Right cardiac atrium (tissue), 5 donors: Measurements from ENCODE around the gene TP73. TPM values are rescaled to one million over a fixed set of nuclear protein-coding genes. Genes with fewer than 3 reads are reported as not detected.
A peak's percentile ranks its signal among the peaks of the same experiment; 100 is the strongest.

Source experiments
- ATAC-seq, 2 donors: fragments of 200-7000 bp; cut with Tn5 transposase; one replicate each; pipeline versions ENCODE4 v1.8.0 to v1.9.1; 2020; ENCODE audit warnings: moderate library complexity in 2 of 2, mild to moderate bottlenecking in 1 of 2
- DNase-seq, 3 donors: peaks; one replicate each; pipeline ENCODE4 v3.0.0-alpha.2; 2020
- H3K27ac ChIP-seq: one replicate; pipeline ENCODE4 v1.5.1; 2013; ENCODE audit warnings: mild to moderate bottlenecking, low read length, control low read depth, moderate library complexity
- H3K27me3 ChIP-seq: one replicate; pipeline ENCODE4 v1.6.1; 2013; ENCODE audit not compliant: control insufficient read depth, insufficient read depth
- H3K4me1 ChIP-seq: one replicate; pipeline ENCODE4 v1.6.1; 2013; ENCODE audit warnings: low read length; ENCODE audit not compliant: control insufficient read depth, insufficient read depth
- H3K4me3 ChIP-seq: one replicate; pipeline ENCODE4 v1.5.1; 2013; ENCODE audit warnings: low read length, control low read depth
- H3K9me3 ChIP-seq: one replicate; pipeline ENCODE4 v1.6.1; 2013; ENCODE audit warnings: low read length; ENCODE audit not compliant: control insufficient read depth
- WGBS: extraction: QIAGEN DNeasy Blood & Tissue Kit; methylation state at CpG from one replicate; pipeline ENCODE4 v1.1.7; 2013; 5-methylcytosine and 5-hydroxymethylcytosine counted together
- intact Hi-C, 4 donors: fragments of 100-400 bp; cut with DNase I; formaldehyde crosslinking; loops; one replicate each; pipeline versions ENCODE4 v1.11.0 to v1.14.0; 2022 to 2023
- polyA plus RNA-seq: library from polyadenylated mRNA; stranded (reverse); fragments of 200-250 nt; gene quantifications from one replicate; pipeline ENCODE4 v1.2.3, GENCODE V29; 2013
- total RNA-seq, 4 donors: library from RNA; stranded (reverse); fragmentation: NEBNext Ultra II Directional; extraction: Animal tissue kit (Norgen Biotek cat#: 25700); gene quantifications; one replicate each; pipeline ENCODE4 v1.2.1, GENCODE V29; 2021
- donor health status: healthy with polysubstance abuse.
- donor health status: DM: no; HTN: yes; CAD: no.
- donor health status: DM: no; HTN: no; CAD: no.
- donor health status: DM: no; HTN: yes; CAD: no; lungs with severe emphysema.
- donor health status: DM: yes; HTN: yes; CAD: no.

The TP73 gene
- total and polyA plus RNA-seq, 5 donors = 0.07 to 0.18 TPM; not detected in 3

DNA sequence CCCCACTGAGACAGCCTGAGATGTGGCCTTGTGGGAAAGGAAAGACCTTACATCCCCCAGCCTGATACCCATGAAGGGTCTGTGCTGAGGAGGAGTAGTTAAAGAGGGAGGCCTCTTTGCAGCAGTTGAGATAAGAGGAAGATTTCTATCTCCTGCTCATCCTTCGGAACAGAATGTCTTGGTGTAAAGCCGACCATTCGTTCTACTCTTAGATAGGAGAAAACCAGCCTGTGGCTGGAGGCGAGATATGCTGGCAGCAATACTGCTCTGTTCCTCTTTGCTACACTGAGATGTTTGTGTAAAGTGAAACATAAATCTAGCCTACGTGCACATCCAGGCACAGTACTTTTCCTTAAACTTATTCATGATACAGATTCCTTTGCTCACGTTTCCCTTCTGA, 98.4 kb downstream of the TP73 start:
- Histone ChIP-seq H3K27ac (no peak overlapping the region), H3K4me1 (peaks cover 9% of the 10 kb centered on the region), H3K27me3 (no peaks in the 10 kb centered on the region), H3K4me3 (no peak overlapping the region), H3K9me3 (no peaks in the 10 kb centered on the region)
- DNase-seq = no peak
- WGBS = 50% methylated on average over 6 of the region's 6 CpGs
- no peak for ATAC-seq
- intact Hi-C loops = no loop called here

DNA sequence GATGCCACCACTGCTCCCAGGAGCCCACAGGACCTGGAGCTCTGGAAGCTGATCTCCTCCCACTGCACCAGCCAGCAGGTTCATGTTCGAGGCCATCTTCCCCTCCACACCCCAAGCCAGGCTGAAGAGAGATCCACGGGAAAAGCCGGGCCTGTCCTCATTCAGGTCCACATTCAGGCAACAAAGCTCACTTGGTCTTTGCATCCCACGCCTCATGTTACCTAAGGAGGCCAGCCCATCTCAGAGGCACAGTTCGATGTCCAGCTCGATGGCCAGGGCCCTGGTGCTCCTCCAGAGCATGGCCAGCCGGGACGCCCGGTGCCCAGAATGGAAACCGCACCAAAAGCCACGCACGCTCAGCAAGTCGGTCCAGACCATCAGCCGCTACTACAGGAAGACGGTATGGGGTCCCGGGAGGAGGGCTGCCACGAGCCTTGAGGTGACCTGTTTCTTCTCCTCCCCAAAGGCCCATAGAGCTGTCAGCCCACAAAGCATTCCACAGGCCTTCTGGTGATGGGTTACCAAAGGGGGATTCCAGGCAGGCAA, 100.2 kb downstream of the TP73 start, which contains the start of gene CCDC27:
Gene CCDC27, plus strand, starts transcription at position 51 of the 546 bp plus-strand sequence. Its CDS starts 32 bp downstream, at position 83.
- Histone ChIP-seq H3K4me1 (peaks cover 3% of the 10 kb centered on the region), H3K9me3 (no peaks in the 10 kb centered on the region), H3K27ac (no peak within 1 kb of the TSS), H3K27me3 (no peaks in the 10 kb centered on the region), H3K4me3 (no peak within 1 kb of the TSS)
- WGBS = 86% methylated on average over 17 of the region's 17 CpGs
- ATAC-seq = no peak
- intact Hi-C loops = no loop called here
- DNase-seq = no peak

DNA sequence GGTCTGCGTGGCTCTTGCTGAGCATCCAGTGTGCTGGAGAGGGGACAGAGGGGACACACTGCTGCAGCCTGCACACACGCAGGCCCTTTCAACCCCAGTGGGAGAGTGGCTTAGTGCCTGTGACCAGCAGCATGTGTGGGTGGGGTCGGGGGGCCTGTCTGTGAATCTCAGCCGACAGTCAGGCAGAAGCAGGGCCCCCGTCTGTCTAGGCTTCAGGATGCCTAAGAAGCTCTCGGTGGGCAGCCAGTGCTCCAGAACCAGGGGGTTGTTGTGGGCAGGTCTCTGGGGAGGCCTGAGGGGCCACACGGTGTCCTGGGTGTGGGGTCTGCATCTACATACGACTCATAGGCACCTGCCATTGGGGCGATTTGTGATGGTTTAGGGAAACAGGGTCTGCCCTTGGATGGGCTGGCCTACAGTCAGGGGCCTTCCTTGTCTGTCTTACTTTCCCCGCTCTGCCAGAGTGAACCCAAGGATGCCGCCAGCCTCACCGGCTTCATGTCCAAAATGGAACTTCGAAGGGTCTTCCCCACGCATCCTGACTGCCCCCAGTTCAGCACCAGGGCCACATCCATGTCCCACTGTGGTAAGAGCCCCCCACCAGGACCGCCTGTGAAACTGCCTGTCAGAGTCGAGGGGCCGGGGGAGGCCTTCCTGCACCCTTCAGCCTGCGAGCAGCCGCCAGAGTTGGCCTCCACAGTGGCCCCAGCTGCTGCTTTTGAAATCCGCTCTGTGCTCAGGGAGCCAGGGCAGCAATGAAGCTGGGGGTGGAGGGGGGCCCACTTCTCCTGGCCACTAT, 101.5 kb downstream of the TP73 start:
- Histone ChIP-seq H3K27me3 (no peaks in the 10 kb centered on the region), H3K9me3 (no peaks in the 10 kb centered on the region), H3K27ac (no peak overlapping the region), H3K4me1 (no peaks in the 10 kb centered on the region), H3K4me3 (no peak overlapping the region)
- peak in 1 of 3 donors; percentile 41 for DNase-seq
- intact Hi-C loops = no loop called here
- WGBS = 79% methylated on average over 20 of the region's 20 CpGs
- no peak for ATAC-seq

DNA sequence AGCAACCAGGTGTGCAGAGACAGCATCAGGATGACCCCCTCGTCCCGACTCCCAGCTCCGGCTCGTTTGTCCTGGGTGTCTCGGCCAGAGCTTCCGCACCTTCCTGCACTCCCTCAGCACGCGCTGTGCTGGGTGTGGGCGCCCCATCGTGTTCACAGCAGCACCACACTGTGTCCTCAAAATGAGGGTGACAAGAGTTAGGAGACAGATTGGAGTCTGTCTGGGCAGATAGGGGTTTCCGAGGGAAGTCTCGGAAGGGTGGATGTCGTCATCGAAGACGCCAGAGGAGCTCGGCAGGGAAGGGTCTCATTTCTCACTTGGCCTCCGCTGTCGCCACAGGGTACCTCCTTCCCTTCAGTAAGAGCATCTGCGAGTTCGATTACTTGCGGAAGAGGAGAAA, 104.1 kb downstream of the TP73 start:
- no peaks in the 10 kb centered on the region for H3K27me3 ChIP-seq
- ATAC-seq (no peak), DNase-seq (no peak)
- intact Hi-C loops = no loop called here
- H3K4me1 ChIP-seq = no peaks in the 10 kb centered on the region
- H3K27ac ChIP-seq = no peak overlapping the region
- no peak overlapping the region for H3K4me3 ChIP-seq
- 70% methylated on average over 21 of the region's 21 CpGs for WGBS
- no peaks in the 10 kb centered on the region for H3K9me3 ChIP-seq

DNA sequence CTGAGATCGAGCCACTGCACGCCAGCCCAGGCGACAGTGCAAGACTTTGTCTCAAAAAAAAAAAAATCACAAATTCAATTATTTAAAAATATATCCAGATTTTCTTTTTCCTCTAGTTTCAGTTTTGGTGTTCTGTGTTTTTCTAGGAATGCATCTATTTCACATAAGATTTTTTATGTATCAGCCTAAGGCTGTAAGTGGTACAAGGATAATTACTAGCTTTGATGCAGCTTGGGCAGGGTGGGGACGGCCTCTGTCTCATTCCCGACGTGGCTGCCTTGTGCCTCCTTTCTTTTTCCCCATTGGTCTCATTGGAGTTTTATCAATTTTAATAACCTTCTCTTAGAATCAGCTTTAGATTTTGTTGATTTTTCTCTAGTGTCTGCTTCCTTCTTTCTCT, 106.8 kb downstream of the TP73 start:
- H3K27me3 ChIP-seq = no peaks in the 10 kb centered on the region
- H3K27ac ChIP-seq = no peak overlapping the region
- intact Hi-C loops = no loop called here
- no peak overlapping the region for H3K4me3 ChIP-seq
- no peak for ATAC-seq
- 86% methylated on average over 6 of the region's 6 CpGs for WGBS
- H3K4me1 ChIP-seq = no peaks in the 10 kb centered on the region
- no peak for DNase-seq
- no peaks in the 10 kb centered on the region for H3K9me3 ChIP-seq

DNA sequence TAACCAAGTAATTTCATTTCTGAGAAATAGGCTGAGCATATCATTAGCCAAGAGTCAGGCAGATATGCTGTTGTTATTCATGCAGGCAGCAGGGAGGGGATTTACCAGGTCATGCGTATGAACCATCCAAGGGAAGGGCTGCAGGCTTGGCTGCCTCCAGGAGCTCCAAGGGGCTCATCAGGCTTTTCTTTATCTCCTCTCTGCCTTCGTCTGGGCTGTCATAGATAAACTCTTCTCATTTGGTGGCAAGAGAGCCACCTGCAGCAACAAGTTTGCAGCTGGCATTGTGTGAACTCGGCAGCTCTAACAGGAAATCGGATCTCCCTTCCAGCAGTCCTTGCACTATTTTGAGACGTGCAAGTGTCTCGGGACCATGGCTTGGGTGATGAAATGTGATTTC, 107.5 kb downstream of the TP73 start:
- no peak for DNase-seq

DNA sequence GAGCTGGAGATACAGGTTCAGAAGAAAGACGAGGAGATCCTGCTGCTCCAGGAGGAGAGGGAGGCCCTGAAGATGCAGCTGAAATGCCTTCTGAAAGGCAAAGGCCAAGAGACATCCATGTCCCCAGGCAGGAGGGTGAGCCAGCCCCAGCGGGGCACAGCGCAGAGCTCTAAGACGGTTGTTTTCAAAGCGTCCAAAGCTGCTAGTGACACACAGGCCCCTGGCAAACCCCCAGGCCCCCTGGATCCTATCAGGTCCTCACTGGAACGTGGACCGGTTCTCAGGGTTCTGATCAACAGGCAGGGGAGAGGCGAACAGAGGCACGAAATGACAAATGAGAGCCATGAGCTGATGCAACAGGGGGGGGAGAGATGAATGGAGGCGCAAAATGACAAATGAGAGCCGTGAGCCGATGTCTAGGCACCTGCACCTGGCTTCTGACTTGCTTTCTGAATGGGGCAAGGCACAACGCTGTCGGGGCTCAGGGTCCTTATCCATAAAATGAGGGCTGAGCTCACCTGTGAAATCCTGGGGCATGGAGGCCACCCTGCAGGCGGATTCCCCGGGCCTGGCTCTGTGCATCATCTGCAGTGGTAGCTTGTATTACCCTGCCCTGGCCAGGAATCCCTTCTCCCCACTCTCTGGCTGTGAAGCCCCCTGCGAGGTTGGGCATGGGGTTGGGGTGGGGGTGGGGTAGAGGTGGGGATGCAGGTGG, 109.1 kb downstream of the TP73 start:
- DNase-seq = no peak
- ATAC-seq = no peak
- no peaks in the 10 kb centered on the region for H3K4me1 ChIP-seq
- intact Hi-C loops = no loop called here
- H3K27ac ChIP-seq = no peak overlapping the region
- 84% methylated on average over 17 of the region's 17 CpGs for WGBS
- no peaks in the 10 kb centered on the region for H3K27me3 ChIP-seq
- no peaks in the 10 kb centered on the region for H3K9me3 ChIP-seq
- no peak overlapping the region for H3K4me3 ChIP-seq

More for the DNA sequence above, 107.5 kb downstream of the TP73 start:
- ATAC-seq = no peak
- no peak overlapping the region for H3K4me3 ChIP-seq
- no peak overlapping the region for H3K27ac ChIP-seq
- 57% methylated on average over 6 of the region's 6 CpGs for WGBS
- intact Hi-C loops = no loop called here
- H3K4me1 ChIP-seq = no peaks in the 10 kb centered on the region
- no peaks in the 10 kb centered on the region for H3K27me3 ChIP-seq
- no peaks in the 10 kb centered on the region for H3K9me3 ChIP-seq

DNA sequence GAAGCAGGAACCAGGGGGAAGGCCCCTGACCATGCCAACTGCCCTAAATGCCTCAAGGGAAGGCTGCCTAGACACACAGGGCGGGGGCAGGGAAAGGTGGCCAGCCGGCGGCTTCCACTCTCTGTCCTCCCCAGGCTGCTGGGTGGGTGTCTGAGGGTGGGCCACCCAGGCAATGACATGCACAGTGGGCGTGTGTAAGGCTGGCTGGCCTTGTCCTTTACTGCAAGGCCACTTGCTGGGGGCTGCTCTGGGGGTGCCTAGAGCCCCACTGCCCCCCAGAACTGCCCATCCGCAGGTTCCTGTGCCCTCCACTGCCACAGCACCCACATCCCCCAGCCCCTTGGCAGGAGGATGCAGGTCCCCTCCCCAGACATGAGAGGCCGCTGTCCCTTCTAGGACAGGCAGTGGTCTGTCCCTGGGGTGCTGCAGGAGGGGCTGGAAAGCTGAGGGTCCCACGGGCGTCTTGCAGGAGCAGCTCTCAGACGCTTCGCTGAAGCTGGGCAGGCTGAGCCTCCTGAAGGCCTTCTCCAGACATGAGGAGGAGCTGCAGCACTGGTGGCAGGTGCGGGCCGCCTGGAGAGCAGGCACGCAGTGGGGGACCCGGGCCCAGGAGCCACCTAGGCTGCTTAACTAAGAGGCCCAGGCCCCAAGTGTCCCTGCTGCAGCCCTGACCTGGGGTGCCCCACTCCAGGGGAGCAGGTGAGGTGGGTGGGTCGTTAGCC, 110.0 kb downstream of the TP73 start:
- Histone ChIP-seq H3K27ac (no peak overlapping the region), H3K27me3 (no peaks in the 10 kb centered on the region), H3K4me1 (no peaks in the 10 kb centered on the region), H3K9me3 (no peaks in the 10 kb centered on the region), H3K4me3 (no peak overlapping the region)
- WGBS = 79% methylated on average over 15 of the region's 15 CpGs
- ATAC-seq (peak; percentile 19 to 31), DNase-seq (peak in 1 of 3 donors; percentile 47)
- intact Hi-C loops = no loop called here

DNA sequence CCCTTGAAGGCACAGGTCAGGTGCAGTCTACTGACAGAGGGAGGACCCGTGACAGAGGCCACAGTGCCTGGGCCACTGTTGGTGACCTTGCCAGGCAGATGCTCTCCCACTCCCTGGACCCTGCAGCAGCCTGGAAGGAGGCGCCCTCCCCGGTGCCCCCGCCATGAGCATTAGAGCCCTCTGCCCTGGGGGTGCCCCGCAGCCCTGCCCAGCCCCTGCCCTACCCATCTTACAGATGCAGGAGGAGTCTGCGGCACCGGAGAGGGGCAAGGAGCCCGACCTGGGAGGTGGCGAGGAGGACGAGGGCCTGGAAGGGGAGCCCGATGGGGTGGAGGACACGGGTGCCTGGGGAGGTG, 110.5 kb downstream of the TP73 start:
- ATAC-seq (peak in 1 of 2 donors; percentile 38), DNase-seq (peak in 1 of 3 donors; percentile 42)
- intact Hi-C loops = no loop called here
- Histone ChIP-seq H3K9me3 (no peaks in the 10 kb centered on the region), H3K4me3 (no peak overlapping the region), H3K27me3 (no peaks in the 10 kb centered on the region), H3K27ac (no peak overlapping the region), H3K4me1 (no peaks in the 10 kb centered on the region)
- WGBS = 75% methylated on average over 12 of the region's 12 CpGs

DNA sequence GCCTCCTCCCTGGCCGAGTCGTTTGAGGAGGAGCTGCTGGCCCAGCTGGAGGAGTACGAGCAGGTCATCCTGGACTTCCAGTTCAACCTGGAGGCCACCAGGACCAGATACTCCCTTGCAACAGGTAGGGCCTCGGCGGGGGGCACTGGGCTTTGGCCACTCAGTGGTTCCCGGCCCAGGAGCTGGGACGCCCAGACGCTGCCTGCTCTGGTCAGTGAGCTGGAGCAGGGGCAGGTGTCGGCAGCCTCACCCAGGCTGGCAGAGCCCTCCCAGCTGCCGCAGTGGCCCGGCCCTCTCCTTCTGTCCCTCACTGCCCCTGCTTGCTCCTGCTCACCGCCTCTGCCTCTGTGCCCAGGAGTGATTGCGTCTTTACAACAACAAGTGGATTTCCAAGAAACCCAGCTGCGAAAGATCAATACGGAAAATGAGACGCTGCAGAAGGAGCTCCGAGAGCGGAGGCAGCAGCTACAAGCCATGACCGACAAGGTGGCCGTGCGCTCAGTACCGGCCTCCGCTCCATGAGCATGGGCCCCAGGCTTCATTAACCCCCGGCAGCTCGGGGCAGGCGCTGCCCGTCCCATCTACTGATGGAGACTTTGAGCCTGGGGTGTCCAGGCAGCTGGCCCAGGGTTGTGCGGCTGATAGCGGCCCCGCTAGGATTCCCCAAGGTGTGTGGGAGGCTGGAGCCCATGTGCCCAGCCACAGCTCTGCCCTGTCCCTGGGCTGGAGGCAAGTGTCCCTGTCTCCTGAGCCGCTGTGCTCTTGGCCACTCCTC, 111.2 kb downstream of the TP73 start:
- Histone ChIP-seq H3K27me3 (no peaks in the 10 kb centered on the region), H3K27ac (no peak overlapping the region), H3K4me3 (no peak overlapping the region), H3K9me3 (no peaks in the 10 kb centered on the region), H3K4me1 (no peaks in the 10 kb centered on the region)
- peak in 2 of 3 donors; percentile 18 to 26 for DNase-seq
- ATAC-seq = no peak
- WGBS = 77% methylated on average over 31 of the region's 31 CpGs
- intact Hi-C loops = no loop called here
